ENCODE results near the gene PMEPA1. TPM values are rescaled to one million over a fixed set of nuclear protein-coding genes. Genes with fewer than 3 reads are reported as not detected.

PMEPA1 gene
- total and polyA plus RNA-seq, 10 of the 15 experiments (the other 5 are each of a cell fraction or from before 2014, with no cell fraction given): 0.02 to 0.10 (median 0.04) TPM; not detected in 3

DNA sequence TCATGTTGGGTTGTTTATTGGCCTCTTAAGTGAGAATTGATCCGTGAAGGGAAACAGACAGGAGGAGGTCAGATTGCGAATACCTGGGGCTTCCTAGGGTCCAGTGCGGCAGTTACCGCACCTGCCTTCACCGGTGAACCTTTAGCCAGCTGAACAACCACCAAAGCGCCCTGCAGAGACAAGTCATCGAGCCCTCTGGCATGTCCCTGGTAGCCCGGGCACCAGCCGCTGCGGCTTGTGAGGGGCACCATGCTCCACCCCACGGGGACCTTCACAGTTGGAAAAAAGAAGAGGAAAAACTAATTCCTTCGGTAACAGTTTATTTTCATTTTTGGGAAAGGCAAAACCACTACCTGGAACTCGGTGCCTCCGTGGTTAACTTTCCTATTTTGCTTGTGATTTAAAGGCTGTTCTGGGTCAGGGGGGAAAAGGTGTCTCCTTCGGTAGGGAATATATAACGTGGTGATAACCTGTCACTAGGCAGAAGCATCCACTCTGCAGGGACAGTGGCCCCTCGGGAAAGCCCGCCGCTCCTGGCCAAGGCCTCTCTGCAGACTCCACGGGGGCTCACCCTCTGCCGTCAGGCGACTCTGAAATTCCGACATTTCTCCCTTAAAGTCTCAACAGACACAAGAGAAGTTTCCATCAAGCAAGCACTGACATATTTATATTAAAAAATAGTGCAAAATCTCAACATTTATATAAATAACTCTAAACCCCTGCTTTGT, 58.9 kb downstream of the PMEPA1 start (continued):
- TF ChIP-seq CHD1 (IDR thresholded peaks at IDR 0.05; ENCODE audit: low read depth, low read length): no peak
- TF ChIP-seq, protein P1, sequence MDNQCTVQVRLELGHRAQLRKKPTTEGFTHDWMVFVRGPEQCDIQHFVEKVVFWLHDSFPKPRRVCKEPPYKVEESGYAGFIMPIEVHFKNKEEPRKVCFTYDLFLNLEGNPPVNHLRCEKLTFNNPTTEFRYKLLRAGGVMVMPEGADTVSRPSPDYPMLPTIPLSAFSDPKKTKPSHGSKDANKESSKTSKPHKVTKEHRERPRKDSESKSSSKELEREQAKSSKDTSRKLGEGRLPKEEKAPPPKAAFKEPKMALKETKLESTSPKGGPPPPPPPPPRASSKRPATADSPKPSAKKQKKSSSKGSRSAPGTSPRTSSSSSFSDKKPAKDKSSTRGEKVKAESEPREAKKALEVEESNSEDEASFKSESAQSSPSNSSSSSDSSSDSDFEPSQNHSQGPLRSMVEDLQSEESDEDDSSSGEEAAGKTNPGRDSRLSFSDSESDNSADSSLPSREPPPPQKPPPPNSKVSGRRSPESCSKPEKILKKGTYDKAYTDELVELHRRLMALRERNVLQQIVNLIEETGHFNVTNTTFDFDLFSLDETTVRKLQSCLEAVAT (IDR thresholded peaks at IDR 0.05): no peak

DNA sequence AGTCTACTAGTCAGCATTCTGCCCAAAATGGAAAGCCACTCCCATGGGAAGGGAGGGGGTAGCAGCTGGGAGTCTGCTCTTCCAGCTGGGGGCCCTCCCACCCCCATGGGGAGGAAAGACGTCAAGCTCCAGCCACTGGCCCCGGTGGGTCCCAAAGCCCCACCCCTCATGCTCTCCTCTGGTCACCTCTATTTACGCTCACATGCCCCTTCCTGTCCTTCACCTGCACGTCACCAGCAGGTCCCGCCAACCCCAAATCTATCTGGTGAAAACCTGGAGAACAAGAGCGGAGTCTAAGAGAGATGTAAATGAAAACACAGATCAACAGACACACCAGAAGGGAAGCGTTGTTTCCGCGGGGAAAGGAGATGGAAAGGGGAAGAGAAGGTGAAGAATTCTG, 59.5 kb downstream of the PMEPA1 start:
- CTCF ChIA-PET: no interaction called here
- intact Hi-C loops (cut with micrococcal nuclease; ENCODE audit: unreplicated experiment): no loop called here
- Histone ChIP-seq H3K36me3 (ENCODE audit: control insufficient read depth in 2 of 2, insufficient read depth in 2 of 2, low read length in 1 of 2) (no peaks in the 10 kb centered on the region), H3K9me3 (replicated peaks; ENCODE audit: control insufficient read depth, insufficient read depth, low read length) (no peaks in the 10 kb centered on the region; the same call in 2 of the 3 replicates), H2AFZ (ENCODE audit: control insufficient read depth, low read depth, low read length) (no peak overlapping the region), H3K4me3 (no peak overlapping the region), H3K27ac (ENCODE audit: control insufficient read depth, insufficient read depth) (no peak overlapping the region), H3K9ac (ENCODE audit: control insufficient read depth, insufficient read depth, low read length) (no peak overlapping the region), H3K79me2 (ENCODE audit: control insufficient read depth, insufficient read depth, low read length) (no peaks in the 10 kb centered on the region), H4K20me1 (ENCODE audit: control insufficient read depth, insufficient read depth) (no peaks in the 10 kb centered on the region; the same call in 1 of the 2 replicates), H3K27me3 (replicated peaks in 1 of 2; ENCODE audit: control insufficient read depth in 2 of 2, insufficient read depth in 2 of 2, low read length in 1 of 2) (no peaks in the 10 kb centered on the region), H3K4me2 (ENCODE audit: control insufficient read depth, insufficient read depth) (no peak overlapping the region), H3K4me1 (ENCODE audit: control insufficient read depth, insufficient read depth, low read length) (no peaks in the 10 kb centered on the region)
- RAD21 ChIA-PET (ENCODE audit: unreplicated experiment): no interaction called here
- SMC1A ChIA-PET (ENCODE audit: uncharacterized antibody, unreplicated experiment): no interaction called here
- FAIRE-seq: no peak
- POLR2A ChIA-PET: no interaction called here
- 49% methylated on average over 8 of the region's 9 CpGs for WGBS (ENCODE audit: insufficient coverage, insufficient replicate concordance, low lambda C conversion rate, missing lambda C conversion rate)
- DNase-seq (ENCODE audit: low read depth, low spot score): no peak
- no peak for ATAC-seq
- in situ Hi-C loops (cut with MboI): no loop called here
- no TSS peak for BruUV-seq (replicated peaks)
- TF ChIP-seq NFXL1 (IDR thresholded peaks at IDR 0.05; ENCODE audit: borderline replicate concordance) (no peak), SUPT20H (IDR thresholded peaks at IDR 0.05; ENCODE audit: borderline replicate concordance, control insufficient read depth, low read depth, low read length) (no peak), EP300 (IDR thresholded peaks at IDR 0.05; ENCODE audit: borderline replicate concordance in 1 of 2, control insufficient read depth in 1 of 2, low read depth in 2 of 2, low read length in 2 of 2) (no peak), RBBP5 (conservative IDR thresholded peaks at IDR 0.05) (no peak), NFYB (IDR thresholded peaks at IDR 0.05; ENCODE audit: insufficient read depth, low read depth, low read length) (no peak), EGR1 (IDR thresholded peaks at IDR 0.05; ENCODE audit: borderline replicate concordance in 1 of 2, low read depth in 2 of 2, low read length in 2 of 2) (no peak), NFYA (IDR thresholded peaks at IDR 0.05; ENCODE audit: borderline replicate concordance, low read depth, low read length) (no peak)
- TF ChIP-seq, protein P2, sequence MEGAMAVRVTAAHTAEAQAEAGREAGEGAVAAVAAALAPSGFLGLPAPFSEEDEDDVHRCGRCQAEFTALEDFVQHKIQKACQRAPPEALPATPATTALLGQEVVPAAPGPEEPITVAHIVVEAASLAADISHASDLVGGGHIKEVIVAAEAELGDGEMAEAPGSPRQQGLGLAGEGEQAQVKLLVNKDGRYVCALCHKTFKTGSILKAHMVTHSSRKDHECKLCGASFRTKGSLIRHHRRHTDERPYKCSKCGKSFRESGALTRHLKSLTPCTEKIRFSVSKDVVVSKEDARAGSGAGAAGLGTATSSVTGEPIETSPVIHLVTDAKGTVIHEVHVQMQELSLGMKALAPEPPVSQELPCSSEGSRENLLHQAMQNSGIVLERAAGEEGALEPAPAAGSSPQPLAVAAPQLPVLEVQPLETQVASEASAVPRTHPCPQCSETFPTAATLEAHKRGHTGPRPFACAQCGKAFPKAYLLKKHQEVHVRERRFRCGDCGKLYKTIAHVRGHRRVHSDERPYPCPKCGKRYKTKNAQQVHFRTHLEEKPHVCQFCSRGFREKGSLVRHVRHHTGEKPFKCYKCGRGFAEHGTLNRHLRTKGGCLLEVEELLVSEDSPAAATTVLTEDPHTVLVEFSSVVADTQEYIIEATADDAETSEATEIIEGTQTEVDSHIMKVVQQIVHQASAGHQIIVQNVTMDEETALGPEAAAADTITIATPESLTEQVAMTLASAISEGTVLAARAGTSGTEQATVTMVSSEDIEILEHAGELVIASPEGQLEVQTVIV (IDR thresholded peaks at IDR 0.05; ENCODE audit: borderline replicate concordance, partially characterized antibody): no peak
- TF ChIP-seq, protein P3, sequence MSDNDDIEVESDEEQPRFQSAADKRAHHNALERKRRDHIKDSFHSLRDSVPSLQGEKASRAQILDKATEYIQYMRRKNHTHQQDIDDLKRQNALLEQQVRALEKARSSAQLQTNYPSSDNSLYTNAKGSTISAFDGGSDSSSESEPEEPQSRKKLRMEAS (IDR thresholded peaks at IDR 0.05; ENCODE audit: low read depth, low read length): no peak
- TF ChIP-seq, protein P4, sequence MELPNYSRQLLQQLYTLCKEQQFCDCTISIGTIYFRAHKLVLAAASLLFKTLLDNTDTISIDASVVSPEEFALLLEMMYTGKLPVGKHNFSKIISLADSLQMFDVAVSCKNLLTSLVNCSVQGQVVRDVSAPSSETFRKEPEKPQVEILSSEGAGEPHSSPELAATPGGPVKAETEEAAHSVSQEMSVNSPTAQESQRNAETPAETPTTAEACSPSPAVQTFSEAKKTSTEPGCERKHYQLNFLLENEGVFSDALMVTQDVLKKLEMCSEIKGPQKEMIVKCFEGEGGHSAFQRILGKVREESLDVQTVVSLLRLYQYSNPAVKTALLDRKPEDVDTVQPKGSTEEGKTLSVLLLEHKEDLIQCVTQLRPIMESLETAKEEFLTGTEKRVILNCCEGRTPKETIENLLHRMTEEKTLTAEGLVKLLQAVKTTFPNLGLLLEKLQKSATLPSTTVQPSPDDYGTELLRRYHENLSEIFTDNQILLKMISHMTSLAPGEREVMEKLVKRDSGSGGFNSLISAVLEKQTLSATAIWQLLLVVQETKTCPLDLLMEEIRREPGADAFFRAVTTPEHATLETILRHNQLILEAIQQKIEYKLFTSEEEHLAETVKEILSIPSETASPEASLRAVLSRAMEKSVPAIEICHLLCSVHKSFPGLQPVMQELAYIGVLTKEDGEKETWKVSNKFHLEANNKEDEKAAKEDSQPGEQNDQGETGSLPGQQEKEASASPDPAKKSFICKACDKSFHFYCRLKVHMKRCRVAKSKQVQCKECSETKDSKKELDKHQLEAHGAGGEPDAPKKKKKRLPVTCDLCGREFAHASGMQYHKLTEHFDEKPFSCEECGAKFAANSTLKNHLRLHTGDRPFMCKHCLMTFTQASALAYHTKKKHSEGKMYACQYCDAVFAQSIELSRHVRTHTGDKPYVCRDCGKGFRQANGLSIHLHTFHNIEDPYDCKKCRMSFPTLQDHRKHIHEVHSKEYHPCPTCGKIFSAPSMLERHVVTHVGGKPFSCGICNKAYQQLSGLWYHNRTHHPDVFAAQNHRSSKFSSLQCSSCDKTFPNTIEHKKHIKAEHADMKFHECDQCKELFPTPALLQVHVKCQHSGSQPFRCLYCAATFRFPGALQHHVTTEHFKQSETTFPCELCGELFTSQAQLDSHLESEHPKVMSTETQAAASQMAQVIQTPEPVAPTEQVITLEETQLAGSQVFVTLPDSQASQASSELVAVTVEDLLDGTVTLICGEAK (IDR thresholded peaks at IDR 0.05; ENCODE audit: borderline replicate concordance): no peak
